ENCODE measurements around the gene SAAL1. TPM values are rescaled to one million over a fixed set of nuclear protein-coding genes. Genes with fewer than 3 reads are reported as not detected.
"Not testable (repeated sequence)": the region's sequence is repeated elsewhere in the genome, so short reads cannot be mapped to it uniquely, and the experiment has no call there.

Gene SAAL1
- total RNA-seq, 2 donors from 2014 or later, result 14.8 to 45.8 TPM

DNA sequence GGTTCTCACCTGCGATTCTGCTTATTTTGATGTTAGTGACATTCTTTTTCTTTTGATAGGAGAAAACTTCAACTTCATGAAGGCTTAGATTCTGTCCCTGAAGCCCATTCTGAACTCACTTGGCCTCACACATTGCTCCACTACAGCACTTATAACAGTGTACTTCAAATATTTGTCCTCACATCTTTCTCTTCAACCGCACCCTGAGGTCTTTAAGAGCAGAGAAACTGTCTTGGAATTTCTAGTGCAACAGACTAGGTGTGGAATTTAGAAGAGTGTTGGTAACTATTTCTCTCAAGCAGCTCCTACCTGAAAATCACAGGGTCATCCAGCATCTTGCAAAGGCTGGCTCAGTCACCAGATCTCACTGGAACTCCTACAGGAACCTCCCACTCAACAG is 34.3 kb upstream of the SAAL1 start:
- TF ChIP-seq, protein P1, sequence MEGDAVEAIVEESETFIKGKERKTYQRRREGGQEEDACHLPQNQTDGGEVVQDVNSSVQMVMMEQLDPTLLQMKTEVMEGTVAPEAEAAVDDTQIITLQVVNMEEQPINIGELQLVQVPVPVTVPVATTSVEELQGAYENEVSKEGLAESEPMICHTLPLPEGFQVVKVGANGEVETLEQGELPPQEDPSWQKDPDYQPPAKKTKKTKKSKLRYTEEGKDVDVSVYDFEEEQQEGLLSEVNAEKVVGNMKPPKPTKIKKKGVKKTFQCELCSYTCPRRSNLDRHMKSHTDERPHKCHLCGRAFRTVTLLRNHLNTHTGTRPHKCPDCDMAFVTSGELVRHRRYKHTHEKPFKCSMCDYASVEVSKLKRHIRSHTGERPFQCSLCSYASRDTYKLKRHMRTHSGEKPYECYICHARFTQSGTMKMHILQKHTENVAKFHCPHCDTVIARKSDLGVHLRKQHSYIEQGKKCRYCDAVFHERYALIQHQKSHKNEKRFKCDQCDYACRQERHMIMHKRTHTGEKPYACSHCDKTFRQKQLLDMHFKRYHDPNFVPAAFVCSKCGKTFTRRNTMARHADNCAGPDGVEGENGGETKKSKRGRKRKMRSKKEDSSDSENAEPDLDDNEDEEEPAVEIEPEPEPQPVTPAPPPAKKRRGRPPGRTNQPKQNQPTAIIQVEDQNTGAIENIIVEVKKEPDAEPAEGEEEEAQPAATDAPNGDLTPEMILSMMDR (IDR thresholded peaks at IDR 0.05), result no peak
- no peak for TF ChIP-seq POLR2A (IDR thresholded peaks at IDR 0.05)
- WGBS, 2 donors, result 84 to 94% methylated on average over 2 of the region's 2 CpGs
- DNase-seq (no peak), ATAC-seq (no peak)
- H3K9me3 ChIP-seq, result no peaks in the 10 kb centered on the region
- intact Hi-C loops (cut with DNase I), result no loop called here
- H3K27me3 ChIP-seq, result no peaks in the 10 kb centered on the region
- H3K36me3 ChIP-seq (replicated peaks in 1 of 2; ENCODE audit: insufficient read depth in 1 of 2, low read depth in 2 of 2), result no peaks in the 10 kb centered on the region
- no peak overlapping the region for H3K27ac ChIP-seq
- H3K4me3 ChIP-seq, result no peak overlapping the region
- H3K4me1 ChIP-seq, result no peaks in the 10 kb centered on the region

DNA sequence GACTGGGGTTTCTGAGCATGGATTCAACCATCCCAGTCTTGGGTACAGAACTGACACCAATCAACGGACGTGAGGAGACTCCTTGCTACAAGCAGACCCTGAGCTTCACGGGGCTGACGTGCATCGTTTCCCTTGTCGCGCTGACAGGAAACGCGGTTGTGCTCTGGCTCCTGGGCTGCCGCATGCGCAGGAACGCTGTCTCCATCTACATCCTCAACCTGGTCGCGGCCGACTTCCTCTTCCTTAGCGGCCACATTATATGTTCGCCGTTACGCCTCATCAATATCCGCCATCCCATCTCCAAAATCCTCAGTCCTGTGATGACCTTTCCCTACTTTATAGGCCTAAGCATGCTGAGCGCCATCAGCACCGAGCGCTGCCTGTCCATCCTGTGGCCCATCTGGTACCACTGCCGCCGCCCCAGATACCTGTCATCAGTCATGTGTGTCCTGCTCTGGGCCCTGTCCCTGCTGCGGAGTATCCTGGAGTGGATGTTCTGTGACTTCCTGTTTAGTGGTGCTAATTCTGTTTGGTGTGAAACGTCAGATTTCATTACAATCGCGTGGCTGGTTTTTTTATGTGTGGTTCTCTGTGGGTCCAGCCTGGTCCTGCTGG is 31.4 kb upstream of the SAAL1 start:
- TF ChIP-seq, protein P1 (IDR thresholded peaks at IDR 0.05), result no peak
- no peak for TF ChIP-seq POLR2A (IDR thresholded peaks at IDR 0.05)
- H3K9me3 ChIP-seq, result no peaks in the 10 kb centered on the region
- H3K27me3 ChIP-seq, result no peaks in the 10 kb centered on the region
- no peak overlapping the region for H3K27ac ChIP-seq
- intact Hi-C loops (cut with DNase I), result no loop called here
- no peaks in the 10 kb centered on the region for H3K4me1 ChIP-seq
- DNase-seq (no peak), ATAC-seq (no peak)
- H3K4me3 ChIP-seq, result no peak overlapping the region
- H3K36me3 ChIP-seq (replicated peaks in 1 of 2; ENCODE audit: insufficient read depth in 1 of 2, low read depth in 2 of 2), result no peaks in the 10 kb centered on the region
- 88 to 91% methylated on average over 29 of the region's 29 CpGs for WGBS, 2 donors

DNA sequence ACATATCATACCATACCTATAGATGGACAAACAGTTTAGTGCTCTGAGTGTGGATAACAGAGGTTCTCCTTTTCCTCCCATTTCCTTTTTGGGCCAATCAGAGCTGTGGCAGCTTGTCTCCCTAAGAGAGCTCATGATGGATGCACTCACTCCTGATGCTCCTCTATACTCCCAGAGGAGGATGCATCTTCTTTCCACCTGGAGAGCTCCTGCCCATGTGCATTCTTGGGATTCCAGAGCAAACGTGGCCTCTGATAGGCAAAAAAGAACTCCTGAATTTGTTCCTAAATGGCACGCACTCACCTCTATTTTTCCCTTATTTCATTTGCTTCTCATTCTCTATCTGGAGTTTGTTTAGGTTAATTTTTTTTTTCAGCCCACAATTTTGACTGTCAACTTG is 29.4 kb upstream of the SAAL1 start:
- no peak for DNase-seq
- Histone ChIP-seq H3K9me3 (no peaks in the 10 kb centered on the region), H3K27ac (no peak overlapping the region), H3K36me3 (replicated peaks in 1 of 2; ENCODE audit: insufficient read depth in 1 of 2, low read depth in 2 of 2) (no peaks in the 10 kb centered on the region), H3K4me3 (no peak overlapping the region), H3K4me1 (no peaks in the 10 kb centered on the region), H3K27me3 (no peaks in the 10 kb centered on the region)
- no peak for TF ChIP-seq POLR2A (IDR thresholded peaks at IDR 0.05)
- TF ChIP-seq, protein P1 (IDR thresholded peaks at IDR 0.05), result no peak
- ATAC-seq, result no peak
- 23 to 28% methylated on average over 2 of the region's 2 CpGs for WGBS, 2 donors
- intact Hi-C loops (cut with DNase I), result no loop called here

DNA sequence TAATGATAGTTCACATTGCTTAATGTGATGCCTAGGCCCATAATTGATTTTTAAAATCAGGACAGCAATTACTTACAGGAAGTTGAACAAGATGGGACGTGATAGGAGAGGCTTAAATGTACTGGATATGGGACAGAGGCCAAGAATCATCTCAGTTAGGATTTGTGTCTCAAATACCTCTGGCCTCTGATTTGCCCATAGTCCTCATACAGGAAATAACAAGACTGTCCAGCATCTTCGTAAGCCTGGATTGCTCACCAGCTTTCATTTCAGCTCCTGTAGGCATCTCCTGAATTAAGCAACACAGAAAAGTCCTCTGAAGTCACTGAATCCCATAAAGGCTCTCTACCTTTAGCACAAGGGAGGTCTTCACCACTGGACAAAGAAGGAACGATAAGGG is 26.5 kb upstream of the SAAL1 start, which contains the start of gene MRGPRX3:
Gene MRGPRX3 (plus strand): TSS at position 231 of the 400 bp plus-strand sequence. CDS start 4,632 bp downstream, outside the sequence.
- no peak for TF ChIP-seq POLR2A (IDR thresholded peaks at IDR 0.05)
- TF ChIP-seq, protein P1 (IDR thresholded peaks at IDR 0.05), result no peak
- DNase-seq (no peak), ATAC-seq (no peak)
- no peaks in the 10 kb centered on the region for H3K36me3 ChIP-seq (replicated peaks in 1 of 2; ENCODE audit: insufficient read depth in 1 of 2, low read depth in 2 of 2)
- H3K9me3 ChIP-seq, result no peaks in the 10 kb centered on the region
- H3K4me1 ChIP-seq, result no peaks in the 10 kb centered on the region
- H3K27ac ChIP-seq, result no peak within 1 kb of the TSS
- H3K27me3 ChIP-seq, result no peaks in the 10 kb centered on the region
- intact Hi-C loops (cut with DNase I), result no loop called here
- 46 to 57% methylated on average over 3 of the region's 3 CpGs for WGBS, 2 donors
- no peak within 1 kb of the TSS for H3K4me3 ChIP-seq

DNA sequence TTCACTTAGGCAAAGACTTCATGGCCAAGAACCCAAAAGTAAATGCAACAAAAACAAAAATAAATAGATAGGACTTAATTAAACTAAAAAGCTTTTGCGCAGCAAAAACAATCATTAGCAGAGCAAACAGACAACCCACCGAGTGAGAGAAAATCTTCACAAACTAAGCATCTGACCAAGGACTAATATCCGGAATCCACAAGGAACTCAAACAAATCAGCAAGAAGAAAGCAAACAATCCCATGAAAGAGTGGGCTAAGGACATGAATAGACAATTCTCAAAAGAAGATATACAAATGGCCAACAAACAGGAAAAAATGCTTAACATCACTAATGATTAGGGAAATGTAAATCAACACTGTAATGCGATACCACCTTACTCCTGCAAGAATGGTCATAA is 25.2 kb upstream of the SAAL1 start:
- H3K4me1 ChIP-seq; ATAC-seq; H3K36me3 ChIP-seq (replicated peaks in 1 of 2; ENCODE audit: insufficient read depth in 1 of 2, low read depth in 2 of 2); H3K4me3 ChIP-seq; intact Hi-C loops (cut with DNase I); H3K27ac ChIP-seq; H3K9me3 ChIP-seq; DNase-seq; H3K27me3 ChIP-seq: not testable (repeated sequence)
- 63 to 64% methylated on average over 4 of the region's 4 CpGs for WGBS, 2 donors

DNA sequence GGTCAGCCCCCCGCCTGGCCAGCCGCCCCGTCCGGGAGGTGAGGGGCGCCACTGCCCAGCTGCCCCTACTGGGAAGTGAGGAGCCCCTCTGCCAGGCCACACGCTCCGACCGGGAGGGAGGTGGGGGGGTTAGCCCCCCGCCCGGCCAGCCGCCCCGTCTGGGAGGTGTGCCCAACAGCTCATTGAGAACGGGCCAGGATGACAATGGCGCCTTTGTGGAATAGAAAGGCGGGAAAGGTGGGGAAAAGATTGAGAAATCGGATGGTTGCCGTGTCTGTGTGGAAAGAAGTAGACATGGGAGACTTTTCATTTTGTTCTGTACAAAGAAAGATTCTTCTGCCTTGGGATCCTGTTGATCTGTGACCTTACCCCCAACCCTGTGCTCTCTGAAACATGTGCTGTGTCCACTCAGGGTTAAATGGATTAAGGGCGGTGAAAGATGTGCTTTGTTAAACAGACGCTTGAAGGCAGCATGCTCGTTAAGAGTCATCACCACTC is 15.5 kb upstream of the SAAL1 start:
- ATAC-seq; H3K4me1 ChIP-seq; intact Hi-C loops (cut with DNase I); H3K4me3 ChIP-seq; H3K36me3 ChIP-seq (replicated peaks in 1 of 2; ENCODE audit: insufficient read depth in 1 of 2, low read depth in 2 of 2); H3K9me3 ChIP-seq; DNase-seq; H3K27me3 ChIP-seq; H3K27ac ChIP-seq: not testable (repeated sequence)
- 68 to 69% methylated on average over 10 to 19 of the region's 20 CpGs for WGBS, 2 donors

Data from body of pancreas (tissue), 4 donors.